NCI-H460 (cell line): ENCODE results near the gene KLHL30. TPM values are rescaled to one million over a fixed set of nuclear protein-coding genes. Genes with fewer than 3 reads are reported as not detected.

Experiments
- DNase-seq: peaks from one replicate; pipeline ENCODE4 v3.0.0-alpha.2; 2016; ENCODE audit warnings: low read depth; ENCODE audit errors: extremely low read depth
- total RNA-seq: library from RNA; depleted of rRNA; stranded (reverse); fragments of >200 nt; shearing (Covaris generic); gene quantifications from 2 replicates; pipeline ENCODE4 v1.2.3, GENCODE V29; 2014; rRNA removed

Gene KLHL30
- total RNA-seq, 1 experiment from 2014 or later = 0.05 TPM

DNA sequence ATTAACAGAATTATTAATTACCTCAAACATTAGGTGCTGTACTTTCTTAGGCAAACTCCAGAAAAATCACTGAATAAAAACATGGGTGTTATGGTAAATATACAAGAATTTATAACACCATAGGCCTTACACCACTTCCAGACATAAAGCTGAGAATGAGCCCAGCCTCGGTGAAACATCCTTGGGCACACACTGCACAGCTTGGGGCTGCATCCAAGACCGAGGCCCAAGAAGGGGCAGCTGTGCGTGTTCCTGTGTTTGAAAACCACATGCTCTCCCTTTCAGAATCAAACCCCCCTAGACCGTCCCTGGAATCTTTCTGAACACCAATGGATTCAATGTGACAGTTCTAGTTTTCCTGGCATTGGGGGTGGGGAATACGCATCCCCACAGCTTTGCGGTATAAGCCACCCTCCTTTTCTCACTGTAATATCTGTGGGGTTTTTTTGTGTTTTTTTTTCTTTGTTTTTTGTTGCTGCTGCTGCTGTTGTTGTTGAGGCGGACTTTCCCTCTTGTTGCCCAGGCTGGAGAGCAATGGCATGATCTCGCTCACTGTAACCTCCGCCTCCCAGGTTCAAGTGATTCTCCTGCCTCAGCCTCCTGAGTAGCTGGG is 33.2 kb downstream of the KLHL30 start:
- no peak for DNase-seq

GRCh38 chr2:238172439-238172838 is 34.0 kb downstream of the KLHL30 start:
- DNase-seq = no peak

GRCh38 chr2:238173692-238174091 is 35.2 kb downstream of the KLHL30 start:
- no peak for DNase-seq

DNA sequence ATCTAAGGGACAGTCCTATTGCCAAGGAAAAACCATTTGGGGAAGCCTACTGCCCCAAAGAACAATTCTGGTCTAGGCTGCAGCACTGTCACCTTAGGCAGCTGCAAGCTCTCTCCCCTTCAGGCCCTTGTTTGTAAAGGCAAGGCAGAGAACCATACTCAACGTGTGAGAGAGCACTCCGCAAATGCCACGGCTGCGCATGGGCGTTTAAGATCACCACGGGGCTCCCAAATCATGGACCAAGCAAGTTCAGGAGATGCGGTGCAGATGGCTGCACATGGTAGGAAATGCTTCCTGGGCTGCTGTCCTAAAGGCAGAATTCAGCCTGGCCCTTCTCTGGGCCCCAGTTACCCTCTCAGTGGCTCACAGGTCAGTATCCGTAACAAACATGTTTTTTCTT is 35.8 kb downstream of the KLHL30 start:
- DNase-seq = no peak

DNA sequence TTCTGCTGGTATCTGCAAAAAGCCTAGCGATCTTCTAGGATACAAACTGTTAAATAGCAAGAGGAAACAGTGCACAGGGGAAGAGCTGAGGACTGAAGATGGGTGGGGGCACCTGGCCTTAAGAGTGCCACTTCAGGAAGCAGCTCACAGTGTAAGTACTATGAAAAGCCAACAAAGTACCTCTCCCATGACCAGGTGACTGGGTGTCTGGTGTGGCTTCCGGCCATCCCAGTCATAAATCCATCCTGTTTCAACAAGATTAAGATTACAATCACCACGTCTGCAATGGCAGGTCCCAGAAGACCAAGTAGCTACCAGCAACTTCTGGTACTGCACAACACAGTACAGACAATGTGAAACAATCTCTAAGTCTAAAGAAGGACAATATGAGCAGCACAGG is 36.2 kb downstream of the KLHL30 start:
- no peak for DNase-seq

- DNase-seq = no peak
Measured at GRCh38 chr2:238176613-238177012, 38.1 kb downstream of the KLHL30 start.

DNA sequence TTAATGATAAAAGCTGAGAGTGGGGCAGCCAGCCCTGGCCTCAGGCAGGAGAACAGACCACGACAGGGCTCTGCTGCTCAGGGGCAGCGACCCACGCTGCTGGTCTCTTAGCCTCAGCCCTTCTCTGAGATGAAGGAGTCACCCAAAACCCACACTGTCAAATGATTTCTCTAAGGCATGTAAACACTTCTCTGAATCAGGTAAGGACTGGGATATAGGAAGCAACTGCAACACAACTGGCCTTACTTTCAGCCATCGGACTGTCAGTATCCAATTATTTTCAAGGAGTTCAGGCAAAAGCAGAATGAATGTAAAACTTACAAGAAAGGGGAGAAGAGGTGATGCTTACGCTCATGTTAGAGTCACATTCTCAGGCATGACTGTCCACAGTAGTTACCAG is 42.1 kb downstream of the KLHL30 start:
- DNase-seq = no peak

DNA sequence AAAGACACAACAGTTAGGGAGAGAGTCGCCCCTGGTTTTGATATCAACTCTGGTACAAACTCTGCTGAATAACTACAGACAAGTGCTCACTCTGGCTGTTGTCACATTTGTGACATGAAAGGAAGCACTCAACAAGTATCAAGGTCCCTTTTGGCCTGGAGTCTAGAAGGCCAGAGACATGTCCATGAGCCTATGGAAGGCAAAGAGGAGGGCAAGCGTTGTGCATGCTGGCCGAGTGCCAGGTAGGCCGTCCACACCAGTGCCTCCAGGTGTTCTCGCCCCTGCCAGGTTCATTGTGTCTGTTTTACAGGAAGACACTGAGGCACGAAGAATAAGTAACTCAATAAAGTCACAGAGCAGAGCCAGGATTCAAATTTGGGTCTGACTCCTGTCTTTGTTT is 43.9 kb downstream of the KLHL30 start:
- no peak for DNase-seq

DNA sequence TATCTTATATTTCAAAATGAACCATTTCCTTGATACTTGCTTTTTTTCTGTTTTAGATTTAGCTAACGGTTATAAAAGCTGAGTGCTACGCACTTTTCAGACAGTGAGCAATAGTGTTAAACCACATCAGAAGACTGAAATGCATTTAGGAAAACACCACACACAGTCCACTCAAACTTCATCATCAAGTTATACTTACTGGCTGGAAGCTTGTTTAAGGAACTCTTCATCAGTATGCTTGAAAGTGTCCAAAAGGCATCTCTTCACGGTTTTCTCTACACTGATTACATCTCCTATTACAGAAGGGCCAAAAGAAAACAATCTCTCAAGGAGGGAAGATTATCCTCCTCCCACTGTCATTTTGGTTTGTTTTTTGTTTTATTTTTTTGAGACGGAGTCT is 45.4 kb downstream of the KLHL30 start:
- no peak for DNase-seq

DNA sequence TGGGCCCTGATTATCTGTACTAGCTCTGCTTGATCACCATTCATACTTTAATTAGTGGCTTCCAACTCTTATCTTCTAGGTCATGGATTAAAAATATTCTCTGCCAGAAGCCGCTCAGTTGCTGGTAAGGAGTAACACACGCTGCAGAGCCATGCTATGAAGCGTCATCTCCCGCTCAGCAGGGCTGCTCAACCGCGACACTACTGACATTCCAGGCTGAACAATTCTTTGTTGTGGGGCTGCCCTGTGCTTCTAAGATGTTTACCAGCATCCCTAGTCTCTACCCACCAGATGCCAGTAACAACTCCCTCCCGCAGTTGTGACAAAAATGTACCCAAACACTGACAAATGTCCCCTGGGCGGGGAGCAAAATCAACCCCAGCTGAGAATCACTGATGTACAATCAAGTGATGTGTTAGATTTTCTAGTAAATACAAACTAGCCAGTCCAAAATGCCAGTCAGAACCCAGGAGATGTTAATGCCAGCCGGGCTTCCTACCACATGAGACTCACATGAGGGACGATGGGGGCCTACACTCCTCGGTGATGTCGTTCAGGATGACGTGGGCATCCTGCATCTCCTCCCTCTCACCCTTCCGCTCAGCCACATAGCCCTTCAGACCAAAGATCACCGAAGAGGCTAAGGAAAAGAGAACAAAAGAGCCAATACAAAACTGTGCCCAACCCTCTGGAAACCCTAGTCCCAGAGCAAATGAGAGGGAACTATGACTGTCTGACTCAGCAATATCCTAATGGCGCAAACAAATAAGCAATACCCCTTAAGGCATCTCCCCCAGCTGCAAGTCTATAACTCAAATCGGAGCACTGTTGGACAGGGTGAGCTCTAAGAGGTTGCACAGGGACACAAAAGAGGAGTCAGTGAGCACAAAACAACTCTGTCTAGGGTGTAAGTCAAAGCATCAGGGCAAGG is 49.4 kb downstream of the KLHL30 start:
- no peak for DNase-seq

GRCh38 chr2:238190445-238190844 is 52.0 kb downstream of the KLHL30 start:
- DNase-seq = no peak

Other genes with a start within 250 kb of the KLHL30 start
- gene UBE2F, start 171.7 kb upstream of the KLHL30 start, total RNA-seq = 67.1 and 70.4 TPM in 2 replicates
- gene SCLY, start 77.7 kb upstream of the KLHL30 start, total RNA-seq = 36.0 and 40.1 TPM in 2 replicates
- 0.20 and 0.35 TPM in 2 replicates for gene ESPNL, start 38.3 kb upstream of the KLHL30 start, total RNA-seq
- gene ERFE, start 20.3 kb downstream of the KLHL30 start, total RNA-seq = 7.7 and 10.0 TPM in 2 replicates
- gene ILKAP, start 65.0 kb downstream of the KLHL30 start, total RNA-seq = 24.2 and 25.3 TPM in 2 replicates
- 10.1 and 10.5 TPM in 2 replicates for gene HES6, start 101.4 kb downstream of the KLHL30 start, total RNA-seq
- 4.2 and 4.5 TPM in 2 replicates for gene PER2, start 149.9 kb downstream of the KLHL30 start, total RNA-seq
- gene TRAF3IP1, start 181.8 kb downstream of the KLHL30 start, total RNA-seq = 8.5 and 8.9 TPM in 2 replicates